Memory B cell (primary cell): Measurements from ENCODE around the gene MS4A4E.
"Not testable (repeated sequence)": the region's sequence is repeated elsewhere in the genome, so short reads cannot be mapped to it uniquely, and the experiment has no call there.

ENCODE experiments used
- ATAC-seq: fragments of 150-1000 bp; cut with Tn5 transposase; 2 replicates; pipeline ENCODE4 v1.10.0; 2021; ENCODE audit warnings: low read depth, mild to moderate bottlenecking, moderate library complexity
- DNase-seq, 2 donors: peaks; one replicate each; pipeline ENCODE4 v3.0.0; 2022; ENCODE audit warnings: low spot score in 2 of 2
- H3K27ac Mint-ChIP-seq: one replicate; pipeline ENCODE4 v1.8.0; 2022; ENCODE audit warnings: mild to moderate bottlenecking, moderate library complexity, mixed read lengths
- H3K27me3 Mint-ChIP-seq: one replicate; pipeline ENCODE4 v1.8.0; 2022; ENCODE audit warnings: mixed read lengths
- H3K36me3 Mint-ChIP-seq: one replicate; pipeline ENCODE4 v1.8.0; 2022; ENCODE audit warnings: mild to moderate bottlenecking, mixed read lengths
- H3K4me1 Mint-ChIP-seq: one replicate; pipeline ENCODE4 v1.8.0; 2022; ENCODE audit warnings: mixed read lengths
- H3K4me3 Mint-ChIP-seq: one replicate; pipeline ENCODE4 v1.8.0; 2022; ENCODE audit warnings: mild to moderate bottlenecking, moderate library complexity, mixed read lengths
- H3K9me3 Mint-ChIP-seq: one replicate; pipeline ENCODE4 v1.8.0; 2022; ENCODE audit warnings: mixed read lengths

MS4A4E gene

GRCh38 chr11:60242740-60243239, at the start of gene MS4A4E:
Gene MS4A4E (minus strand): TSS chr11:60243137. CDS start chr11:60230055, 13,082 bp downstream.
- no peak within 1 kb of the TSS for H3K4me3 Mint-ChIP-seq
- peaks cover 18% of the 10 kb centered on the region for H3K27me3 Mint-ChIP-seq
- no peaks in the 10 kb centered on the region for H3K9me3 Mint-ChIP-seq
- peaks cover 6% of the 10 kb centered on the region for H3K4me1 Mint-ChIP-seq
- DNase-seq (no peak), ATAC-seq (peak; percentile 48)
- H3K27ac Mint-ChIP-seq, result no peak within 1 kb of the TSS
- no peaks in the 10 kb centered on the region for H3K36me3 Mint-ChIP-seq

DNA sequence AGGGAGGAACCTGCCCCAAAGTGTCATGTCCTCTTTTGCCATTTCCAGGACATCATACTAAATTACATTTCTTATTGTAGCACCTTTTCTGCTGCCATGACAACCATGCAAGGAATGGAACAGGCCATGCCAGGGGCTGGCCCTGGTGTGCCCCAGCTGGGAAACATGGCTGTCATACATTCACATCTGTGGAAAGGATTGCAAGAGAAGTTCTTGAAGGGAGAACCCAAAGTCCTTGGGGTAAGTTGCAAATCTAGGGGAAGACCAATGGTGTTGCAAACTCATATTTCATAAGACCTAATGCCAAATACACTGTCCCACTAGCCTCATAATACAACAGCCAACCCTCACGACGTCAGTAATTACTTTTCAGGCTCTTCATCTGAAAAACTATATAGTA, 49.2 kb upstream of the MS4A4E start:
- Mint-ChIP-seq H3K27me3 (peaks cover 4% of the 10 kb centered on the region), H3K9me3 (no peaks in the 10 kb centered on the region), H3K27ac (no peak overlapping the region), H3K4me1 (no peaks in the 10 kb centered on the region), H3K4me3 (no peak overlapping the region), H3K36me3 (peaks cover 2% of the 10 kb centered on the region)
- no peak for DNase-seq
- no peak for ATAC-seq

GRCh38 chr11:60288531-60288930, 45.6 kb upstream of the MS4A4E start:
- DNase-seq, result no peak
- Mint-ChIP-seq H3K27me3 (peaks cover 2% of the 10 kb centered on the region), H3K27ac (no peak overlapping the region), H3K4me1 (no peaks in the 10 kb centered on the region), H3K36me3 (peaks cover 2% of the 10 kb centered on the region), H3K4me3 (no peak overlapping the region), H3K9me3 (no peaks in the 10 kb centered on the region)
- no peak for ATAC-seq

DNA sequence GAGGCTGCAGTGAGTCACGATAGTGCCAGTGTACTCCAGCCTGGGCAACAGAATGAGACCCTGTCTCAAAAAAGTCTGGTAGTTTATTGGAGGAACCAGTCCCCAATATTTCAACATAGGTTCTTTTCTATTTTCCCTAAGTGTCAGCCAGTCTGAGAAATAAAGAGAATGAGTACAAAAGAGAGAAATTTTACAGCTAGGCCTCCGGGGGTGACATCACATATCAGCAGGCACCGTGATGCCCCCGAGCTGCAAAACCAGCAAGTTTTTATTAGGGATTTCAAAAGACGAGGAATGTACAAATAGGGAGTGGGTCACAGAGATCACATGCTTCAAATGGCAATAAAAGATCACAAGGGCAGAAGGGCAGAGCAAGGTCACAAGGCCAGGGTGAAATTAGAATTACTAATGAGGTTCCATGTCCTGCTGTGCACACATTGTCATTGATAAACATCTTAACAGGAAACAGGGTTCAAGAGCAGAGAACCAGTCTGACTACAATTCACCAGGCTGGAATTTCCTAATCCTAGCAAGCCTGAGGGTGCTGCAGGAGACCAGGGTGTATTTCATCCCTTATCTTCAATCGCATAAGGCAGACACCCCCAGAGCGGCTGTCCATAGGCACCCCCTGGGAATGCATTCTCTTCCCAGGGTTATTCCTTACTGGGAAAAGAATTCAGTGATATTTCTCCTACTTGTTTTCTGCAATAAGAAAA, 42.6 kb upstream of the MS4A4E start:
- not testable (repeated sequence) for H3K27me3 Mint-ChIP-seq, DNase-seq, H3K27ac Mint-ChIP-seq, ATAC-seq, H3K4me1 Mint-ChIP-seq, H3K36me3 Mint-ChIP-seq, H3K9me3 Mint-ChIP-seq, H3K4me3 Mint-ChIP-seq

DNA sequence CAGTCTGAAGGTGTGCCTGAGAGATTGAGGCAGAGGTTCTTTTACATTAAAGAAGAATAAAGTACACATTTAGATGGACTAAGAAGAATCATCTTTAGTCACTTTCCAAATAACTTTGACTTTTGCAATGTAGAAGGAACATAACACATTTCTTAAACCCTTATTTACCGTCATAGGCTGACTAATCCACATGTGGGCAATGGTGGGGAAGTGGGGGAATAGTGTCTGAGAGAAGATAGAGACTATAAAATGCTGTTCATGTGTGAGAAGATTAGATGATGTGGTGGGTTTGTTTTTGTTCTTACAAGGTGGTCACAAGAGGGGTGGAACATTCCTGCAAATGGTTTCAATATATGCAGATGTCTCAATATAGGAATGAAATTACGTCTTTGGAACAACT, 39.3 kb upstream of the MS4A4E start:
- Mint-ChIP-seq H3K4me1 (peaks cover 3% of the 10 kb centered on the region), H3K27ac (no peak overlapping the region), H3K27me3 (no peaks in the 10 kb centered on the region), H3K4me3 (no peak overlapping the region), H3K36me3 (no peaks in the 10 kb centered on the region), H3K9me3 (no peaks in the 10 kb centered on the region)
- DNase-seq (no peak), ATAC-seq (no peak)

DNA sequence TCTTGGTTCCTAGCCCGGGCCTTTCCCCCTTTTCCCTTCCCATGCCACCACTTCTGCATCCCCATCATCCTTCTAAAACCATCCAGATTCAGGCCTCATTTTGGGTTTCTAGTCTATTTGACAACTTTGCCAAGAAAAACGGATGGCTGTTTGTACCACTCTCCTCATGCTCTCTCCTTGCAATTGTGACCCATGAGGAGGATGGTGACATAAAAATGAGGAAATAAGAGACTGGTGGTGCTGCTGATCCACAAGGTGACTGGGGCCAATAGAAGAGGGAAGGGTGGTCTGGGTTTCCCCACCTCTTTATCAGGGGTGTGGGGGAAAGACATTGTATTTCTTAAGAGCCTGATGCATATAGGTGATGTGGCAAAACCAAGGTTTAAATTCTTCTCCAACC, 38.5 kb upstream of the MS4A4E start:
- H3K36me3 Mint-ChIP-seq, result no peaks in the 10 kb centered on the region
- DNase-seq (no peak), ATAC-seq (no peak)
- H3K4me1 Mint-ChIP-seq, result peaks cover 3% of the 10 kb centered on the region
- peaks cover 1% of the 10 kb centered on the region for H3K9me3 Mint-ChIP-seq
- H3K27me3 Mint-ChIP-seq, result no peaks in the 10 kb centered on the region
- H3K4me3 Mint-ChIP-seq, result no peak overlapping the region
- peak overlapping the region; percentile 12 for H3K27ac Mint-ChIP-seq

GRCh38 chr11:60280412-60280811, 37.5 kb upstream of the MS4A4E start, which contains the start of gene MS4A4A:
Gene MS4A4A (plus strand): TSS chr11:60280666. CDS start chr11:60280676, 10 bp downstream.
- Mint-ChIP-seq H3K4me1 (peaks cover 3% of the 10 kb centered on the region), H3K4me3 (no peak within 1 kb of the TSS), H3K27me3 (no peaks in the 10 kb centered on the region), H3K9me3 (peaks cover 1% of the 10 kb centered on the region), H3K27ac (peak within 1 kb of the TSS; percentile 12), H3K36me3 (no peaks in the 10 kb centered on the region)
- ATAC-seq (peak; percentile 100), DNase-seq (peak; percentile 26 to 49)

DNA sequence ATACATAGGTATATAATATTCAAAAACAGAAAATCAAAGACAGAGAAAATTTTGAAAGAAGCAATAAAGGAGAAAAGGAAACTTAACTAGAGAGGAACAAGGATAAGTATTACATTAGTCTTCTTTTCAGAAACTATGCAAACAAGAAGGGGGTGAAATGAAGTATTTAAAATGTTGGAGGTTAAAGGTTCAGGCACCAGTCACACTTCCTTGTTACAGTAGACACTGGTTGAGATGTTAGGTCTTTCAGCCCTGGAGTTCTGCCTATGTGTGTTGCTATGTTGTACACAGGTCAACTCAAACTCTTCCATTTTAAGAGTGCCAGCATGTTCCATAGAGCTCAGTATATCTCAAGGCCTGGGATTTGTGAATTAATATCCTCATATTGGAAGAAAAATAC, 31.5 kb upstream of the MS4A4E start:
- DNase-seq (no peak), ATAC-seq (no peak)
- peaks cover 3% of the 10 kb centered on the region for H3K9me3 Mint-ChIP-seq
- H3K27me3 Mint-ChIP-seq, result peaks cover 1% of the 10 kb centered on the region
- no peak overlapping the region for H3K4me3 Mint-ChIP-seq
- no peak overlapping the region for H3K27ac Mint-ChIP-seq
- peaks cover 2% of the 10 kb centered on the region for H3K4me1 Mint-ChIP-seq
- no peaks in the 10 kb centered on the region for H3K36me3 Mint-ChIP-seq

DNA sequence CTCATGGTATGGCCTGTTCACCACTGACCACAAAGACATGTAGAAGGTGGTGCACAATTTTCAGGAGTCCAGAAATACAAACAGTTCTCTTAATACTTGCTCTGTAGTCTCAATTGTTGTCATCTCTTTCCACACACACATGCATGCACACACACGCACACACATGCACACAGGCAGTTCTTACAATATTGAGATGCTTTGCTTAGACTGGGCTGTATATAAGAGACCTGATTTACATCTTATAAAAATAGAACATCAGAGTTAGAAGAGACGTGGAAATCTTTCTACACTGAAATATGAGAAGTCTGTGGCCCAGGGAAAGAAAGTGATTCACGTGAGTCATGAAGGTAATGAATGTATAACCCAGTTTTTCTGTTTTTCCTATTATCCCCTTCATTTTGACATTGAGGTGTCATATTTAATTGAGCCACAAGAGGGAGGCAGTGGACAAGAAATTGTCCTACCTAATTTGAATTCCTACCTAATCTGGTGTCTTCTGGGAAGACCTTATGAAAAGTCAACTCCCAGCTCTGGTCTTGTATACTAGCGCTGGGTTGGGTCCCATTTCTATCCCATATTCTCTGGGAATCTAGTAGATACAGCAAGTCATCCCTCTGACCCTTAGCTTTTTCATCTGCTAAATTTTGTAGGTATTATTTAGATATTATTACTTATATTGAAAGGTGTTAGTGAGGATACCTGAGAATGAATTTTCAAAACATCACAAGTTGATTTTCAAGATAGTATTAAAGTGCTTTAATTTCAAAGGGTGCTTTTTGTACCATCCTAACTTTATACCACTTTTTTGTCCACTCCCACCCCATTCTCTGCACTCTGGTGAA, 22.7 kb upstream of the MS4A4E start:
- H3K36me3 Mint-ChIP-seq, result no peaks in the 10 kb centered on the region
- ATAC-seq, result peak; percentile 42
- peaks cover 4% of the 10 kb centered on the region for H3K9me3 Mint-ChIP-seq

GRCh38 chr11:60264644-60265043, 21.7 kb upstream of the MS4A4E start:
- H3K27me3 Mint-ChIP-seq, result peaks cover 3% of the 10 kb centered on the region
- H3K36me3 Mint-ChIP-seq, result no peaks in the 10 kb centered on the region
- ATAC-seq (no peak), DNase-seq (no peak)
- H3K4me1 Mint-ChIP-seq, result no peaks in the 10 kb centered on the region
- no peak overlapping the region for H3K4me3 Mint-ChIP-seq
- H3K27ac Mint-ChIP-seq, result no peak overlapping the region
- H3K9me3 Mint-ChIP-seq, result peaks cover 3% of the 10 kb centered on the region

More for the DNA sequence above, 22.7 kb upstream of the MS4A4E start:
- no peaks in the 10 kb centered on the region for H3K4me1 Mint-ChIP-seq
- H3K4me3 Mint-ChIP-seq, result no peak overlapping the region
- DNase-seq, result peak; percentile 51 to 53
- no peak overlapping the region for H3K27ac Mint-ChIP-seq
- peaks cover 3% of the 10 kb centered on the region for H3K27me3 Mint-ChIP-seq

- no peaks in the 10 kb centered on the region for H3K4me1 Mint-ChIP-seq
- no peak overlapping the region for H3K4me3 Mint-ChIP-seq
- H3K9me3 Mint-ChIP-seq, result peaks cover 3% of the 10 kb centered on the region
- no peak for ATAC-seq
- no peak overlapping the region for H3K27ac Mint-ChIP-seq
- H3K36me3 Mint-ChIP-seq, result no peaks in the 10 kb centered on the region
- no peak for DNase-seq
- H3K27me3 Mint-ChIP-seq, result no peaks in the 10 kb centered on the region
Measured at GRCh38 chr11:60263402-60263801, 20.5 kb upstream of the MS4A4E start.

DNA sequence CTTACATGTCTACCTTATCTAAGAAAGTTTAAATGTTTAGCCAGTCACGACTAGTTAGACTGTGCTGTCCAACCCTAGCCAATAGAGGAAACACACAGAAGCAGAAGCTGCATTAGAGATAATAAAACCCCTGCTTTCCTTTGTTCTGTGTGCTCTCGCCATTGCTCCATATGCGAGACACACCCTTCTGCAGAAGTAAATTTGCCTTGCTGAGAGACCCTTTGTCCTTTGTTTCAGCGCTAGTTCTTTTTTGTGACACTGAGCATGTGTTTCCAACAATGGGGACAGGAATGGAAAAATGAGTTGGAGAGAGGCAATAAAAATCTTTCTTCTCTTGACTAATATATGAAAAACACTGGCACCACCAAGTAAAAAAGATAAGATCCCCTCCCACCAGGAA, 18.1 kb upstream of the MS4A4E start:
- Mint-ChIP-seq H3K27me3 (no peaks in the 10 kb centered on the region), H3K36me3 (no peaks in the 10 kb centered on the region), H3K9me3 (peaks cover 3% of the 10 kb centered on the region), H3K4me3 (no peak overlapping the region), H3K4me1 (no peaks in the 10 kb centered on the region), H3K27ac (no peak overlapping the region)
- ATAC-seq (no peak), DNase-seq (no peak)

- ATAC-seq (no peak), DNase-seq (no peak)
- no peaks in the 10 kb centered on the region for H3K4me1 Mint-ChIP-seq
- H3K9me3 Mint-ChIP-seq, result peaks cover 13% of the 10 kb centered on the region
- no peak overlapping the region for H3K4me3 Mint-ChIP-seq
- H3K36me3 Mint-ChIP-seq, result peaks cover 6% of the 10 kb centered on the region
- H3K27me3 Mint-ChIP-seq, result peaks cover 5% of the 10 kb centered on the region
- no peak overlapping the region for H3K27ac Mint-ChIP-seq
Measured at GRCh38 chr11:60257956-60258722, 15.2 kb upstream of the MS4A4E start.
